Caco-2 (cell line): ENCODE data around the gene GHRH. TPM values are rescaled to one million over a fixed set of nuclear protein-coding genes. Genes with fewer than 3 reads are reported as not detected.

Experiments used
- BruUV-seq: library from RNA; stranded (reverse); fragments of 400-500 nt; replicated peaks from 2 replicates; lab custom pipeline; 2021; lab: Mats Ljungman, UMichigan
- CTCF ChIA-PET: fragments of 300-600 bp; sonication (Branson Sonifier 250); formaldehyde crosslinking; loops from one replicate; lab custom pipeline; 2022; ENCODE audit warnings: antibody characterized with exemption; lab: Charles Lee
- POLR2A ChIA-PET: fragments of 300-600 bp; sonication (Branson Sonifier 250); formaldehyde crosslinking; loops from one replicate; lab custom pipeline; 2022; ENCODE audit warnings: antibody characterized with exemption; lab: Charles Lee
- DNase-seq, 2 experiments: peaks; one replicate each; pipeline versions ENCODE4 v3.0.0 to v3.0.0-alpha.2; 2020 to 2022
- H3K27me3 ChIP-seq: replicated peaks from 2 replicates; pipeline ENCODE4 v1.6.0; 2011; ENCODE audit warnings: low read length; ENCODE audit not compliant: control insufficient read depth, insufficient read depth
- H3K36me3 ChIP-seq: 2 replicates; pipeline ENCODE4 v1.5.1; 2011; ENCODE audit warnings: low read length; ENCODE audit not compliant: control insufficient read depth, insufficient read depth
- H3K4me1 ChIP-seq: fragments of 250-450 bp; sonication (Bioruptor Pico); 2 replicates; pipeline ENCODE4 v1.5.1; 2020; ENCODE audit warnings: mild to moderate bottlenecking
- H3K4me3 ChIP-seq: 2 replicates; pipeline ENCODE4 v1.5.1; 2011; ENCODE audit warnings: low read depth, mild to moderate bottlenecking, control low read depth, low read length
- H3K9me3 ChIP-seq: fragments of 250-450 bp; sonication (Bioruptor Pico); 2 replicates; pipeline ENCODE4 v1.5.1; 2020; ENCODE audit warnings: mild to moderate bottlenecking, moderate library complexity
- H3K27ac Mint-ChIP-seq: one replicate; pipeline ENCODE4 v1.8.0; 2022; ENCODE audit warnings: mixed read lengths; ENCODE audit not compliant: unreplicated experiment
- H3K27me3 Mint-ChIP-seq: one replicate; pipeline ENCODE4 v1.8.0; 2022; ENCODE audit warnings: mixed read lengths; ENCODE audit not compliant: insufficient read depth, unreplicated experiment
- H3K36me3 Mint-ChIP-seq: one replicate; pipeline ENCODE4 v1.8.0; 2022; ENCODE audit warnings: mild to moderate bottlenecking, mixed read lengths; ENCODE audit not compliant: insufficient read depth, unreplicated experiment
- H3K4me1 Mint-ChIP-seq: one replicate; pipeline ENCODE4 v1.8.0; 2022; ENCODE audit warnings: low read depth, mixed read lengths; ENCODE audit not compliant: unreplicated experiment
- H3K4me3 Mint-ChIP-seq: one replicate; pipeline ENCODE4 v1.8.0; 2022; ENCODE audit warnings: mild to moderate bottlenecking, moderate library complexity, mixed read lengths; ENCODE audit not compliant: unreplicated experiment
- H3K9me3 Mint-ChIP-seq: one replicate; pipeline ENCODE4 v1.8.0; 2022; ENCODE audit warnings: mixed read lengths; ENCODE audit not compliant: unreplicated experiment
- CTCF ChIP-seq, 2 experiments: fragments of 200-600 bp in 1 of 2; IDR thresholded peaks; 1 replicate in 1 of 2; 2 replicates in 1 of 2; pipeline versions ENCODE4 v1.5.1 to v1.8.0; 2011 to 2022; ENCODE audit warnings: antibody characterized with exemption in 1 of 2, control low read depth in 1 of 2, inconsistent platforms in 1 of 2, low read depth in 1 of 2, low read length in 1 of 2, mild to moderate bottlenecking in 1 of 2, moderate library complexity in 1 of 2; ENCODE audit not compliant: insufficient read depth in 1 of 2, severe bottlenecking in 1 of 2, unreplicated experiment in 1 of 2
- intact Hi-C: fragments of 100-400 bp; cut with micrococcal nuclease; formaldehyde crosslinking; loops from one replicate; pipeline ENCODE4 v1.10.0; 2022; ENCODE audit not compliant: unreplicated experiment
- total RNA-seq: library from RNA; stranded (reverse); gene quantifications from 2 replicates; pipeline ENCODE4 v1.2.3, GENCODE V29; 2022

Gene GHRH
- total RNA-seq, 1 experiment from 2014 or later, result not detected

- Histone ChIP-seq H3K36me3 (peaks cover 9% of the 10 kb centered on the region), H3K4me3 (no peak overlapping the region), H3K9me3 (no peaks in the 10 kb centered on the region), H3K27me3 (no peaks in the 10 kb centered on the region), H3K4me1 (peaks cover 13% of the 10 kb centered on the region)
- TF ChIP-seq CTCF (IDR thresholded peaks at IDR 0.05; ENCODE audit: insufficient read depth in 1 of 2, low read depth in 1 of 2, low read length in 1 of 2, severe bottlenecking in 1 of 2, unreplicated experiment in 1 of 2), result no peak
- Mint-ChIP-seq H3K4me1 (peaks cover 7% of the 10 kb centered on the region), H3K4me3 (no peak overlapping the region), H3K27me3 (no peaks in the 10 kb centered on the region), H3K27ac (no peak overlapping the region), H3K36me3 (peaks cover 37% of the 10 kb centered on the region), H3K9me3 (no peaks in the 10 kb centered on the region)
- ChIA-PET CTCF (no interaction called here), POLR2A (no interaction called here)
- intact Hi-C loops, result no loop called here
- BruUV-seq, result no TSS peak
- DNase-seq, result peak in 1 of 2 experiments; percentile 30
Measured at GRCh38 chr20:37305079-37305478, 43.5 kb upstream of the GHRH start.

GRCh38 chr20:37303637-37304036 lies 42.0 kb upstream of the GHRH start:
- DNase-seq, result peak in 1 of 2 experiments; percentile 43
- Histone ChIP-seq H3K4me1 (peaks cover 13% of the 10 kb centered on the region), H3K4me3 (no peak overlapping the region), H3K27me3 (no peaks in the 10 kb centered on the region), H3K9me3 (no peaks in the 10 kb centered on the region), H3K36me3 (peaks cover 9% of the 10 kb centered on the region)
- no peaks in the 10 kb centered on the region for H3K9me3 Mint-ChIP-seq
- H3K27ac Mint-ChIP-seq, result peak overlapping the region; percentile 2
- no peak for TF ChIP-seq CTCF (IDR thresholded peaks at IDR 0.05; ENCODE audit: insufficient read depth in 1 of 2, low read depth in 1 of 2, low read length in 1 of 2, severe bottlenecking in 1 of 2, unreplicated experiment in 1 of 2)
- peaks cover 44% of the 10 kb centered on the region for H3K36me3 Mint-ChIP-seq
- intact Hi-C loops, result no loop called here
- H3K4me3 Mint-ChIP-seq, result no peak overlapping the region
- H3K27me3 Mint-ChIP-seq, result no peaks in the 10 kb centered on the region
- BruUV-seq, result no TSS peak
- peaks cover 7% of the 10 kb centered on the region for H3K4me1 Mint-ChIP-seq
- ChIA-PET POLR2A (interaction anchor here (1.6 kb wide), 1 partner anchor 14 kb away, joined by 7 read pairs; the partner anchor contains the start of gene MANBAL), CTCF (no interaction called here)

GRCh38 chr20:37302981-37303380 lies 41.4 kb upstream of the GHRH start:
- Mint-ChIP-seq H3K9me3 (no peaks in the 10 kb centered on the region), H3K27me3 (no peaks in the 10 kb centered on the region), H3K27ac (peak overlapping the region; percentile 2), H3K4me1 (peaks cover 7% of the 10 kb centered on the region), H3K36me3 (peaks cover 44% of the 10 kb centered on the region), H3K4me3 (no peak overlapping the region)
- TF ChIP-seq CTCF (IDR thresholded peaks at IDR 0.05; ENCODE audit: insufficient read depth in 1 of 2, low read depth in 1 of 2, low read length in 1 of 2, severe bottlenecking in 1 of 2, unreplicated experiment in 1 of 2), result no peak
- BruUV-seq, result no TSS peak
- ChIA-PET CTCF (interaction anchor here (0.6 to 0.9 kb wide), 2 partner anchors 9 to 80 kb away, joined by 3 read pairs; no protein-coding TSS in a partner anchor), POLR2A (interaction anchor here (1.6 kb wide), 1 partner anchor 14 kb away, joined by 7 read pairs; the partner anchor contains the start of gene MANBAL)
- peak in 1 of 2 experiments; percentile 16 for DNase-seq
- intact Hi-C loops, result no loop called here
- no peak overlapping the region for H3K4me3 ChIP-seq
- H3K9me3 ChIP-seq, result no peaks in the 10 kb centered on the region
- H3K27me3 ChIP-seq, result no peaks in the 10 kb centered on the region
- peaks cover 8% of the 10 kb centered on the region for H3K36me3 ChIP-seq
- peaks cover 13% of the 10 kb centered on the region for H3K4me1 ChIP-seq
